Inflammatory macrophage (primary cell): ENCODE data around the gene CARS1.

ENCODE experiments used
- DNase-seq, 2 donors: peaks; one replicate each; pipeline ENCODE4 v3.0.0-alpha.2; 2020 to 2022
- total RNA-seq, 18 experiments: gene quantifications; one replicate each; lab custom pipeline; 2026; ENCODE audit warnings: mixed read lengths in 6 of 18, inconsistent platforms in 2 of 18; lab: John Stamatoyannopoulos, UW

The CARS1 gene
- 20.7 to 70.4 (median 42.7) reads per million in 18 experiments for total RNA-seq

DNA sequence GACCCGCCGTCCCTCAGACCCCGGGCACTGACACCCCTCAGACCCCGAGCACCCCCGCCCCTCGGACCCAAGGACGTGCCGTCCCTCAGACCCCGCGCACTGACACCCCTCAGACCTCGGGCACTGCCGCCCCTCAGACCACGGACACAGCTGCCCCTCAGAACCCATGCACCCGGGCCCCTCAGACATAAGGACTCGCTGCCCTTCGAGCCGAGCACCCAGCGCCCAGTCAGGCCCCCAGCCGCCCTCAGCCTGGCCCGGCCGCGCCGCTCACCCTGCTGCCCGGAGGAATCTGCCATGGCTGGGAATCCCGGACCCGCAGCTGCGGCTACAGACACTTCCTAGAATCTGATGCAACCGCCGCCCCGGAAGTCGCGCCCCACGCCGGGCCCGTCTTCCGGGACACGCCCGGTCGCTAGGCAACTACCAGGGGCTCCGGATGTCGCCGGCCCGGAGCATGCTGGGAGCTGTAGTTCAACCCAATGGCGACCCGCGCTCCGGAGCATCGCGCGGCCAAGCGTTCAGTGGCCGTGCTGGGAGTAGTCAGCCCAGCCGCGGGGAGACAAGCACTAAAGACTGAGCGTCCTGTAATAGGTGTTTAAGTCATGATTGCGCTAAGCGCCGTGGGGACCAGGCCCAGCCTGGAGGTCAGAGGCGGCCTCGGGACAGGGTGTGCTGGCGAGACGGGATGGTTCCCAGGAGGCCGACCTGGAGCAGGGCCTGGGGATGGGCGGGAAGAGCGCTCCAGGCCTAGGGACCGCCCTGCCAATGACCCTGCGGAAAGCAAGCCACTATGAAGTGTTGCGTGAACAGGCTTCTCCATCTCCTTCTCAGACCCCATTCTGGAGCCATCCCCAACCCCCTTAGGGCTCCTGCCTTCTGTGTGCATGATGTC, at the start of gene CARS1:
CARS1 (minus strand) TSS at position 355 of the 895 bp plus-strand sequence; CDS start at position 299, 56 bp downstream.
- DNase-seq, result peak; percentile 93 to 96

GRCh38 chr11:3105791-3106735, 48.8 kb upstream of the CARS1 start:
- no peak for DNase-seq

GRCh38 chr11:3104961-3105790, 48.0 kb upstream of the CARS1 start:
- no peak for DNase-seq

- no peak for DNase-seq
These were observed 47.0 kb upstream of the CARS1 start for GRCh38 chr11:3104051-3104714.

GRCh38 chr11:3103076-3103475, 45.9 kb upstream of the CARS1 start:
- DNase-seq, result no peak

DNA sequence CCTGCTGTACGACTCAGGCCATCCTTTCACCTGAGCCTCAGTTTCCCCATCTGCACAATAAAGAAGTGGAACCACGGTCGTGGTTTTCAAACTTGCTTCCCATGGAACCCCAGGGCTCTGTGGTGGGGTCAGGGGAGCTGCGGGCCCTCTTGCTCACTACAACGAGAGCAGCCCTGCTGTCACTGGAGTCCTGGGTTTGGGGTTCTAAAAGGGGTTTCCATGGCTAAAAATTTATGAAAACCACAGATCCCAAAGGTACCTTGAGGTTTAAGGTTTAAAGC, 45.4 kb upstream of the CARS1 start:
- no peak for DNase-seq

DNA sequence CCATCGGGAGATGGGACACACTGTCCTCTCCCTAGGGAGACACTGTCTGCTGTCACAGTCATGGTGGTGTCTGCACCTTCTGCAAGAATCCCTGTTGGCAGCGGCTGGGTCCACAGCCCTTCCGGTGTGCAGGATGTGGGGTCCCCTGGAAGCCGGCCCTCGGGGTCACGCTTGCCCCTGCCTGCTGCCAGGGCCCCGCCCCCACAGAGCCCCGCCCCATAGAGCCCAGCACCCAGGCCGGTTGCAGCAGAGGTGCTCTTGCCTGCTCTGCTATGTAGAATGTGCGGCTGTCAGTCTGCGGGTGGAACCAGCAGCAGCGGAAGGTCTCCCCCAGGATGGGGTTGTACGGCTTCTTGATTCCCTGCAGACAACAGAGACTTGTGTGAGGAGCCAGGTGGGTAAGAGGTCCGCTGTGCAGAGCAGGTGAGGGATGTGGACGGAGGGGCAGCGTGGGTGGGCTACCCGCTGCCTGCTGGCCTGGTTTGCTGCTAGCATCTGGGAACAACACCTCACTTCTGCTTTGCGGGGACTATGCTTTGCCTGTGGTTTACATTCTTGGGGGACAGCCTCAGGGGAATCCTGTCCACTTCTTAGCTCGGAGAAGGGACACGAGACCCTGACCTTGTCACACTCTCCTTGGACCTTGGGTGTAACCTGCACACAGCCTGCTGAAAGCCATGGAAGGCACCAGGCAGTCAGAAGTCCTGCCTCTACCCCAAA, 44.9 kb upstream of the CARS1 start:
- no peak for DNase-seq

DNA sequence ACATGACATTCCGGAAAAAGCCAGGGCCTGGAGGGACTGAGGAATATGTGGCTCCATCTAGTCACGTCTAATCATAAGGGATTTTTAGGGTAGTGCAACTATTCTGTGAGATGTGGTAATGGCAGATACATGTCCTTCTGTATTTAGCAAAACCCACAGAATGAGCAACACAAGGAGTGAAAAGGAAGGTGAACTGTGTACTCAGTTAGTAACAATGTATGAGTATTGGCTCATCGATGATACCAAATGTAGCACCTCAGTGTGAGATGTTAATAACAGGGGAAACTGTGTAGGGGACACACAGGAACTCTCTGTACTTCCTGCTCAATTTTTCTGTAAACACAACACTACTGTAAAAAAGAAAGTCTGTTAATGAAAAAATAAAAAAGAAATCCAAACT, 42.0 kb upstream of the CARS1 start:
- DNase-seq, result peak; percentile 36 to 55

DNA sequence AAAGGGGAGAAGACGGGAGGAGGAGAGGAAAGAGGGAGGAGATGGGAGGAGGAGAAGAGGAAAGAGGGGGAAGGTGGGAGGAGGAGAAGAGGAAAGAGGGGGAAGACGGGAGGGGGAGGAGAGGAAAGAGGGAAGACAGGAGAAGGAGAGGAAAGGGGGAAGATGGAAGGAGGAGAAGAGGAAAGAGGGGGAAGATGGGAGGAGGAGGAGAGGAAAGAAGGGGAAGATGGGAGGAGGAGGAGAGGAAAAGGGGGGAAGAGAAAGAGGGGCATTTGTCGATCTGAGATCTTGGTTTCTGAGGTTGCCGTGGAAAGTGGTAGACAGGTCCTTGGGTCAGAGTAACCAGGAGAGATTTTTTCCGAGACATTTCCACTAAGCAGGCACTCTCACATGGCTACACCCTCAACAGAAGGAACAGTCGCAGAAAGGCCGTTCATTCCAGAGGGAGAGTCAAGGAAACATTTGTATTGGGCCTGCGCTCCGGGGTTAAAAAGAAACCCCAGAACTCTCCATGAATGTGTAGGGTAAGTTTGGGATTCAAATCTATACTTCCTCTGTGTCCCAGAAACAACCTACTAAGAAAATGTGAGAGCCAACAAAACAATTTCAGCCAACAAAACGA, 39.8 kb upstream of the CARS1 start:
- no peak for DNase-seq

DNA sequence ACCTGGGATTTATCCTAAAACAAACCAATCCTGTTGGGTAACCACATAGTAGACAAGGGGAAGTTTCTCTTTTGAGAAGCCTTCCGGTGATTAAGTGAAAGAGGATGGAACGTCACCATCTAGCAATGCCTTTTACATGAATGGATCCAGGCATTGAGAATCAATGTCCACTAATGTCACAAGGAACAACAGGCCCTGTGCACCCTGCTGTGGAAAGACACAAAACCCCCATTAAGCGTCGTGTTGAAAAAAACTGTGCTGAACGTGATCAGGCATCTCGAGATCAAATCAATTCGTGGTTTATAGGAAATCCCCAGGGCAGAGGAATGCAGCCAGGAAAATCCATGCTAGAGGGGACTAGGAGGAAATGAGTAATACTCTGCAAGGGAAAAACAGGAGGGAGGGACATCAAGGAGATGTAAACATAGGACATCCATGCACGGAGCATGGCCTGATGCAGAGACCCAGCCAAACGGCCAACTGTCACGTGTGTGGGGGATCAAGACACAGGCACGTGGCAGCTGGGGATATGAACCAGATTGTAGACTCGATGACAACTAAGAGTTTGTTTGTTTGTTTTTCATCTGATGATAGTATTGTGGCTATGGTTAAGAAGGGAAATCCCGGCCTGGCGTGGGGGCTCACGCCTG, 38.6 kb upstream of the CARS1 start:
- no peak for DNase-seq

GRCh38 chr11:3094223-3094824, 37.1 kb upstream of the CARS1 start:
- DNase-seq, result no peak

DNA sequence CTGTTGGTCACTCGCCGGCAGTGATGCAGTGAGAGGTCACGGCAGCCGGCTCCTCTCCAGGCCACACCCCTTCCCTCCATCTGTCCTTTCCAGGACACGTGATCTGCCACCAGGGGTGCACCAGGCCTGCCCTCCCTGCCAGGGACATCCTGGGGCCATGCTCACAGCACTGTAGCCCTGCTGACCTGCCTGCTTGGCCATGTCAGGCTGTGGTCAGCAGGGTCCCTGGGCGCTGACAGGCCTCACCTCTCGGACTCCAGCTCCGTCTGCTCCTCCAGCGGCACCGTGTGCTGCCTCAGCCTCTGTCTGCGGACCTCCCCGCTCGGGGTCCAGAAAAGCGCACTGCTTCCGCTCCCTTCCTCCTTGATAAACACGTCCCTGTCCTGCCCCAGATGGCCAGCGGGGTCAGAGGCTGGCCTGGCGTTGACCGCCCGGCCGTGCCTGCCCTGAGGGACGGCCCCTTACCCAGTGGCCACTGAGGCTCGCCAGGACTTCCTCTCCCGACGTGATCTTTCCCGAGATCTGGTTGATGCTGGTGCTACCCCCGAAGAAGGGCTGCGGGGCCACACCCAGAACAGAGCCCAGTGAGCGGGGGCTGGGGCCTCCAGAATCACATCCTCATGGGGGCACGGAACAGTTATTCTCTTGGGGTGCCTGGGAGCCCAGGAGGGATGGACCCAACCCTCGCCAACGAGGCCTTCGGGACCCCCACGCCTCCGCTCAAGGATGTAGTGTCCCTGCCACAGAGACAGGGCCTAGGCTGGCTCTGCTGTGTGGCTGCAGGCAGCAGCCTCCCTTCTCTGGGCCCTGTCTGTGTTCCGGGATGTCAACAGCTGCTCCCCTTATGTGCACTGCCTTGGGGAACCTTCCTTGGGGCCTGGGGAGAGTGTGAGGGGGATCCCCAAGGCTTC, 36.3 kb upstream of the CARS1 start:
- no peak for DNase-seq

DNA sequence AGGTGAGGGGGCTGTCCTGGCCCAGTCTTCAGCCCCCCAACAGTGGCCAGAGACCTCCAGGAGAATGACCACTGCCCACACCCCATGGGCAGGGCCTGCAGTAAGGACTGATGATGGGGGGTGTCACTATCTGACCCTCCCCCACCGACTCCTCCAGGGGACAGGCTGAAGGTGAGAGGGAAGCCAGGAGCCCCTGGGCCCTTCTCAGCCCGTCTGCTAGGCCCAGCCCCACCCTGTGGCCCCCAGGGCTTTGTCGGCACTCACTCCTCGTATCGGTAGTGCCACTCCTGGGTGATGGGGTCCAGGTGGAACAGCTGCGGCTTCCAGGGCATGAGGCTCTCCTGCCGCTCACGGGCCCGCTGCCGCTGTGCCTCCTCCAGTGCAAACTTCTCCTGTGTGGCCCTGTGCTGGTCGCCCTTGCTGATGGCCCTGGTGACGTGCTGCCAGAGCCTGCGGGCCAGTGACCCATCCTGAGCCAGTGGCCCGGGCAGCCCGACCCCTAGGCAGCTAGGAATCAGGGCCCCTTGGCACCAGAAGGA, 35.4 kb upstream of the CARS1 start:
- DNase-seq, result no peak

DNA sequence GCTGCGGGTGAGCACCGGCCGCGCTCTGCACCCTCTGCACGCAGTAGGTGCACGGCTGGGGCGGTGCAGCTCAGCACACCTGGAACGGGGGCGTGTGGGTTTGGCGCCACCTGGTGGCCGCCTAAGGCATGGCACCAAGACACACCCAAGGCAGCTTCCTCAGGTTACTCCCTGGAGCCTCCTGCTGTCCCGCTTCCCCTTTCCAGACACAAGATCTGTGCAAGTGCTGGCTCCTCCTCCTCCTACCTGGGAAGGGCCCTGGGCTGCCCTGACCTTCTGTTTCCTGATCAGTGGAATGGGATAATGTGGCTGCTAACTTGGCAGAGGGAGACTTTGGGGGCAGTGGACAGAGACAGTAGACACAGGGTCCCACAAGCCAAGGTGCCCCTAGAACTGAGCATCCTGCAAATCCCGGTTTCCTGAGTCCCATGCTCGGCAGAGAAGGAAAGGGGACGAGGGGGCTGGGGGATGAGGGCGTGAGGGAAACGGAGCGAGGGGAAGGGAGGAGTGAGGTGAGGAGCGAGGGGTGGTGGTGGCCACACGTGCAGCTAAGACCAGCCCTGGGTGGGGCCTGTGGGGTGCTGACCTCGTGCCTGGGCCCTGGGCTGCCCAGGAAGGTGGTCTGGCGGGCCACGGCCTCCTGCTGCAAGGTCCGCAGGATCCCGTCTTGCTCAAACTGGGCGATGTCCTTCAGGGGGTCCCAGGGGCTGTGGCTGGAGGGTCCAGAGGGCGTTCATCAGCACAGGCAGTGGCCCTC, 34.8 kb upstream of the CARS1 start:
- peak; percentile 44 to 63 for DNase-seq

DNA sequence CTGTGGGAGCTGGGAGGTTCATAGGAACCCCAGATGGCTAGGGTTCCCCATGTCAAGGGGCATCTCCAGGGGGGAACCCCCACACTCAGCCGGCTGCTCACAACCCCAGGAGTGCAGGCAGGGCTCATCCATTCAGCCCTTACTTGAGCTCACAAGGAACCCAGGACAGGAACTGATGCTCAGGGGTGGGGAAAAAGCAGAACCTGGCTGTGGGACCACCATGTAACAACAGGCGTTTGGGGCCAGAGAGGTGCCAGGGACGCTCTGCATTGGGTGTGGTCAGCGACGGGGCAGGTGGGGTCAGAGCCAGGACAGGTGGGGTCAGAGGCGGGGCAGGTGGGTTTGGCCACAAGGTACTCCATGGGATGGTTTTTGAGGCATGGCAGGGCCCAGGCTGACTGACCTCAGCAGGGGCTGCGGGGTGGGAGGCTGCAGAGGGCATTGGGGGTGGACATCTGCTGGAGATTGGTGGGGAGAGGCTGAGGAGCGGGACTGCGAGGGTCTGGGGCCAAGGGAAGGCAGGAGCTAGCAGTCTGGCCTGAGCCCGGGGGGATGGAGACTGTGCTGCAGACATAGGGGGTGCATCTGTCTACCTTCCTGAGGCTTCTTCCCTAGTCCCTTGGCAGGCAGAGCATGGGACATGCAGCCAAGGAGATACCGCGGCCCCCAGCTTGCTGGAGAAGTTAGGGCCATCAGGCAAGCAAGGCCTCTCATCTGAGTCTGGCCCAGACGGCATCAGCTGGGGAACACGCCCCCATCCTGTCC, 34.0 kb upstream of the CARS1 start:
- no peak for DNase-seq

DNA sequence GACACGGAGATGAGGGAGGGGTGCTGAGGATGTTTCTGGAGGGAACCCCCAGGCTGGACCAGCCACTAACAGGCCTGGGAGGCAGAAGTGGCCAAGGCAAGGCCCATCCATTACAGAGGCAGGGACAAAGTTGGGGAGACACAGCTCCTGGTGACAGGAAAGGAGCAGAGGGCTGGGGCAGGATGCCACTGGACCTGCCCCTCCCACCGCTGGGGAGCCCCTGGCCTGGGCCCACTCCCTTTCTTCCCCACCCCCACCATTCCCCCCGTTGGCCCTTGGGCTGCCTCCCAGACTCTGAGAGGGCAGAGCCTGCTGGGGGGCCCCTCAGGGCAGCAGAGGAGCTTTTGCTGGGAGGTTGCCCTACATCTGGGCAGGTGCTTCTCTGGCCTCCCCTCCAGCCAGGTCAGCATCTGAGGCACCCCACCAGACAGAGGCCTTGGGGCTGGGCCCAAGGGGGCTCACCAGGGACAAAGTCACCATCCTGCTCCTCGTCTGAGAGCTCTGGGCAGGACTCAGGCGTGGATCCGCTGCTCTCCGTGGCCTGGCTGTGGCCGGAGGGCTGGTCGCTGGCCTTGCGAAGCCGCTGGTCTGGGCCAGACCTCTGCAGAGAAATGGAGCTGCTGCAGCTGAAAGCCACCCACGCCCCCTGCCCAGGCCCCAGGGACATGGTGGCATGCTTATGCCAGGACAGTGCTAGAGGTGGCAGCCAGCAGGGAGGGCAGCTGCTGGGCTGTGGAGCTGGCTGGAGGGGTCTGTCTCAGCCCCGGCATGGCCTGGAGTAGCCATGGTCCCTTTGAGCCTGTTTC, 33.1 kb upstream of the CARS1 start:
- DNase-seq, result no peak
